GM12878 (cell line): ENCODE results near the gene MYBL2. TPM values are rescaled to one million over a fixed set of nuclear protein-coding genes. Genes with fewer than 3 reads are reported as not detected.

Experiments used
- ATAC-seq: fragments of 200-7000 bp; cut with Tn5 transposase; 3 replicates; pipeline ENCODE4 v1.9.1; 2020; ENCODE audit warnings: mild to moderate bottlenecking, moderate library complexity
- BruUV-seq: library from RNA; stranded (reverse); fragments of 400-500 nt; replicated peaks from 2 replicates; lab custom pipeline; 2021; lab: Mats Ljungman, UMichigan
- CTCF ChIA-PET: fragments of 300-600 bp; sonication (Branson Sonifier 250); formaldehyde crosslinking; extraction: SDS; loops from one replicate; lab custom pipeline; 2021; ENCODE audit warnings: inconsistent platforms; lab: Yijun Ruan, JAX
- POLR2A ChIA-PET: fragments of 350-600 bp; formaldehyde crosslinking; extraction: SDS; loops from one replicate; lab custom pipeline; 2021; ENCODE audit warnings: inconsistent platforms; lab: Charles Lee
- RAD21 ChIA-PET: fragments of 300-600 bp; sonication (Branson Sonifier 250); formaldehyde crosslinking; loops from one replicate; lab custom pipeline; 2023; ENCODE audit warnings: antibody characterized with exemption; ENCODE audit not compliant: unreplicated experiment; lab: Charles Lee
- SMC1A ChIA-PET: fragments of 300-600 bp; sonication (Branson Sonifier 250); formaldehyde crosslinking; loops from one replicate; lab custom pipeline; 2023; ENCODE audit not compliant: unreplicated experiment, uncharacterized antibody; lab: Charles Lee
- DNase-seq: peaks from one replicate; pipeline ENCODE4 v3.0.0-alpha.2; 2011; ENCODE audit warnings: low read depth, low spot score
- FAIRE-seq: peaks from 3 replicates; lab custom pipeline; 2011; peaks lifted over from hg19 to GRCh38; lab: Jason Lieb, UNC
- H2AFZ ChIP-seq: 2 replicates; pipeline ENCODE4 v1.6.0; 2011; ENCODE audit warnings: low read depth, low read length, control low read depth; ENCODE audit not compliant: control insufficient read depth
- H3K27ac ChIP-seq: 2 replicates; pipeline ENCODE4 v1.5.1; 2011; ENCODE audit warnings: control low read depth; ENCODE audit not compliant: control insufficient read depth, insufficient read depth
- H3K27me3 ChIP-seq, 2 experiments: replicated peaks in 1 of 2; 2 replicates each; pipeline versions ENCODE4 v1.6.0 to v1.6.1; 2011; ENCODE audit warnings: low read length in 1 of 2; ENCODE audit not compliant: control insufficient read depth in 2 of 2, insufficient read depth in 2 of 2
- H3K36me3 ChIP-seq, 2 experiments: 2 replicates each; pipeline ENCODE4 v1.5.1; 2011; ENCODE audit warnings: low read length in 1 of 2; ENCODE audit not compliant: control insufficient read depth in 2 of 2, insufficient read depth in 2 of 2
- H3K4me1 ChIP-seq: 2 replicates; pipeline ENCODE4 v1.6.1; 2011; ENCODE audit warnings: mild to moderate bottlenecking, low read length, moderate library complexity, mixed read lengths; ENCODE audit not compliant: control insufficient read depth, insufficient read depth
- H3K4me2 ChIP-seq: 2 replicates; pipeline ENCODE4 v1.6.0; 2011; ENCODE audit warnings: control low read depth; ENCODE audit not compliant: control insufficient read depth, insufficient read depth
- H3K4me3 ChIP-seq: fragments of 200-600 bp; sonication (generic); 2 replicates; pipeline ENCODE4 v1.5.1; 2016
- H3K79me2 ChIP-seq: 2 replicates; pipeline ENCODE4 v1.6.0; 2011; ENCODE audit warnings: low read length; ENCODE audit not compliant: control insufficient read depth, insufficient read depth
- H3K9ac ChIP-seq: 2 replicates; pipeline ENCODE4 v1.8.0; 2011; ENCODE audit warnings: low read length, control low read depth, mixed read lengths; ENCODE audit not compliant: control insufficient read depth, insufficient read depth
- H3K9me3 ChIP-seq: replicated peaks from 3 replicates; pipeline ENCODE4 v1.5.1; 2011; ENCODE audit warnings: mild to moderate bottlenecking, low read length; ENCODE audit not compliant: control insufficient read depth, insufficient read depth
- H4K20me1 ChIP-seq: 2 replicates; pipeline ENCODE4 v1.6.0; 2011; ENCODE audit not compliant: control insufficient read depth, insufficient read depth
- ASH2L ChIP-seq: fragments of 300-600, 200-600 bp; sonication (generic); IDR thresholded peaks from 2 replicates; pipeline ENCODE4 v1.6.1; 2017; ENCODE audit warnings: low read depth, mild to moderate bottlenecking, borderline replicate concordance
- EGR1 ChIP-seq, 2 experiments: IDR thresholded peaks; 1 replicate in 1 of 2; 2 replicates in 1 of 2; pipeline ENCODE4 v1.6.1; 2011 to 2012; ENCODE audit warnings: low read depth in 2 of 2, low read length in 2 of 2, borderline replicate concordance in 1 of 2, mild to moderate bottlenecking in 1 of 2, moderate library complexity in 1 of 2
- IRF3 ChIP-seq: fragments of 450-650 bp; IDR thresholded peaks from 2 replicates; pipeline ENCODE4 v1.6.1; 2014; ENCODE audit warnings: mild to moderate bottlenecking
- MYC ChIP-seq: IDR thresholded peaks from 2 replicates; pipeline ENCODE4 v1.6.1; 2011; ENCODE audit warnings: mild to moderate bottlenecking, low read length, moderate library complexity, inconsistent platforms; ENCODE audit not compliant: insufficient read depth, insufficient replicate concordance, insufficient read length, severe bottlenecking
- NR2C2 ChIP-seq: IDR thresholded peaks from 2 replicates; pipeline ENCODE4 v1.6.1; 2011; ENCODE audit warnings: borderline replicate concordance, low read depth; ENCODE audit not compliant: control insufficient read depth, insufficient read length
- PAX8 ChIP-seq: fragments of 450-650 bp; IDR thresholded peaks from 2 replicates; pipeline ENCODE4 v1.6.1; 2017; ENCODE audit warnings: mild to moderate bottlenecking, moderate library complexity
- PBX3 ChIP-seq: IDR thresholded peaks from 2 replicates; pipeline ENCODE4 v1.6.1; 2011; ENCODE audit warnings: mild to moderate bottlenecking, low read depth, low read length, moderate library complexity; ENCODE audit not compliant: insufficient replicate concordance
- RCOR1 ChIP-seq: conservative IDR thresholded peaks from 2 replicates; pipeline ENCODE4 v1.6.1; 2012; ENCODE audit warnings: low read depth, low read length, improper control_type of control experiment
- TCF12 ChIP-seq: IDR thresholded peaks from 2 replicates; pipeline ENCODE4 v1.6.1; 2011; ENCODE audit warnings: low read depth, mild to moderate bottlenecking, low read length
- ZNF384 ChIP-seq: IDR thresholded peaks from 2 replicates; pipeline ENCODE4 v1.6.1; 2012; ENCODE audit warnings: low read depth, mild to moderate bottlenecking, low read length, improper control_type of control experiment, borderline replicate concordance
- WGBS: methylation state at CpG from one replicate; pipeline ENCODE4 v1.1.6; 2016; ENCODE audit warnings: low lambda C conversion rate; ENCODE audit not compliant: insufficient replicate concordance, insufficient coverage; ENCODE audit errors: missing lambda C conversion rate; 5-methylcytosine and 5-hydroxymethylcytosine counted together
- in situ Hi-C: fragments of 300-500 bp; cut with MboI; formaldehyde crosslinking; loops from 9 replicates; pipeline ENCODE4 v1.14.3; 2018; ENCODE audit warnings: mixed read lengths
- intact Hi-C: fragments of 100-400 bp; cut with micrococcal nuclease; formaldehyde crosslinking; loops from one replicate; pipeline ENCODE4 v1.14.2; 2022; ENCODE audit not compliant: unreplicated experiment
- polyA plus RNA-seq, 11 experiments: library from polyadenylated mRNA; depleted of rRNA in 4 of 11; unstranded in 6 of 11; stranded (reverse) in 5 of 11; fragments of >200 nt; fragmentation: Nextera tagmentation in 4 of 11; fragmentation: Illumina TruSeq in 1 of 11; extraction: Ambion mirVana in 4 of 11; extraction: Trizol in 1 of 11; gene quantifications; 1 replicate in 1 of 11; 2 replicates in 10 of 11; pipeline versions ENCODE4 v1.2.1 to v1.2.3, GENCODE V29; 2011 to 2016; ENCODE audit warnings: inconsistent platforms in 2 of 11, missing spikeins in 2 of 11, low read depth in 1 of 11
- total RNA-seq, 4 experiments: library from RNA; depleted of rRNA in 3 of 4; stranded (reverse); fragments of >200 nt in 3 of 4; fragmentation: Illumina TruSeq in 1 of 4; extraction: Trizol in 1 of 4; gene quantifications; 2 replicates each; pipeline versions ENCODE4 v1.2.1 to v1.2.3, GENCODE V29; 2013 to 2021

MYBL2 gene
- total and polyA plus RNA-seq, 10 of the 15 experiments (the other 5 are each of a cell fraction or from before 2014, with no cell fraction given), result 4.5 to 213 (median 74.2) TPM

- in situ Hi-C loops, result loop anchor here (5.0 kb wide), 1 partner anchor 237 kb away; no protein-coding TSS in a partner anchor
- no TSS peak for BruUV-seq
- no peaks in the 10 kb centered on the region for H3K4me1 ChIP-seq
- ATAC-seq (no peak), DNase-seq (no peak), FAIRE-seq (no peak)
- H3K79me2 ChIP-seq, result no peaks in the 10 kb centered on the region
- no peak overlapping the region for H3K4me3 ChIP-seq
- SMC1A ChIA-PET, result interaction anchor here (0.6 to 6.5 kb wide), 4 partner anchors 61 to 311 kb away, joined by 3 to 70 read pairs (median 4); no protein-coding TSS in a partner anchor
- H3K9ac ChIP-seq, result no peak overlapping the region
- H3K9me3 ChIP-seq, result no peaks in the 10 kb centered on the region
- TF ChIP-seq EGR1 (IDR thresholded peaks at IDR 0.05; ENCODE audit: borderline replicate concordance in 1 of 2, low read depth in 2 of 2, low read length in 2 of 2) (no peak), IRF3 (no peak), PBX3 (no peak), PAX8 (no peak), ZNF384 (no peak), RCOR1 (no peak), NR2C2 (no peak), ASH2L (no peak), MYC (no peak), TCF12 (no peak)
- RAD21 ChIA-PET, result interaction anchor here (0.9 to 1.5 kb wide), 2 partner anchors 99 to 152 kb away, joined by 3 to 4 read pairs; partner anchors contain the start of gene IFT52
- peaks cover 8 to 14% of the 10 kb centered on the region in 2 experiments; a peak in 3 of 4 replicates for H3K36me3 ChIP-seq
- CTCF ChIA-PET, result interaction anchor here (0.8 to 3.1 kb wide), 5 partner anchors 8 to 239 kb away, joined by 3 to 27 read pairs (median 4); no protein-coding TSS in a partner anchor
- H3K27ac ChIP-seq, result no peak overlapping the region
- H4K20me1 ChIP-seq, result no peaks in the 10 kb centered on the region
- 99% methylated on average over 4 of the region's 4 CpGs for WGBS
- H3K4me2 ChIP-seq, result no peak overlapping the region
- POLR2A ChIA-PET, result interaction anchor here (1.6 kb wide), 1 partner anchor 8 kb away, joined by 5 read pairs; no protein-coding TSS in a partner anchor
- H3K27me3 ChIP-seq, result no peaks in the 10 kb centered on the region
- intact Hi-C loops, result no loop called here
- H2AFZ ChIP-seq, result no peak overlapping the region
Measured at GRCh38 chr20:43689165-43689564, 22.3 kb downstream of the MYBL2 start.
